Measurements from ENCODE around the gene RFTN1.

- TF ChIP-seq POLR2A (IDR thresholded peaks at IDR 0.05) (no peak), CTCF (IDR thresholded peaks at IDR 0.05) (no peak)
Observed at GRCh38 chr3:16378920-16379319, 134.6 kb downstream of the RFTN1 start.
